Cortex of kidney (tissue), 1 donor: ENCODE results near the gene DDT.
"Not testable (repeated sequence)": the region's sequence is repeated elsewhere in the genome, so short reads cannot be mapped to it uniquely, and the experiment has no call there.

Experiments used
- DNase-seq: peaks from one replicate; lab custom pipeline; 2025; lab: John Stamatoyannopoulos, UW

Gene DDT

GRCh38 chr22:23989583-23990244, 15.5 kb upstream of the DDT start:
- not testable (repeated sequence) for DNase-seq

GRCh38 chr22:23986538-23987178, 12.4 kb upstream of the DDT start:
- not testable (repeated sequence) for DNase-seq

GRCh38 chr22:23986089-23986488, 11.8 kb upstream of the DDT start:
- DNase-seq = not testable (repeated sequence)

- DNase-seq = no peak
Observed at GRCh38 chr22:23984430-23984829, 10.2 kb upstream of the DDT start.

GRCh38 chr22:23980567-23980966, 6.3 kb upstream of the DDT start:
- DNase-seq = not testable (repeated sequence)

- not testable (repeated sequence) for DNase-seq
Observed at GRCh38 chr22:23979557-23980240, 5.5 kb upstream of the DDT start, which contains the start of gene GSTT2. Gene GSTT2 (plus strand): TSS chr22:23980134.

GRCh38 chr22:23977304-23977703, 3.1 kb upstream of the DDT start:
- DNase-seq = not testable (repeated sequence)

- DNase-seq = not testable (repeated sequence)
Observed at GRCh38 chr22:23974836-23975352, 653 bp upstream of the DDT start.

- not testable (repeated sequence) for DNase-seq
Observed at GRCh38 chr22:23971927-23972326, 2.3 kb downstream of the DDT start.

GRCh38 chr22:23970816-23971486, 3.3 kb downstream of the DDT start:
- DNase-seq = no peak

GRCh38 chr22:23970201-23970641, 4.0 kb downstream of the DDT start:
- no peak for DNase-seq

- DNase-seq = no peak
Observed at GRCh38 chr22:23969071-23969470, 5.2 kb downstream of the DDT start.

- DNase-seq = not testable (repeated sequence)
Observed at GRCh38 chr22:23966568-23966967, 7.7 kb downstream of the DDT start, which contains the start of gene DDTL. Gene DDTL (plus strand): TSS chr22:23966888. CDS start chr22:23966915, 27 bp downstream.

GRCh38 chr22:23966094-23966493, 8.1 kb downstream of the DDT start:
- DNase-seq = not testable (repeated sequence)

GRCh38 chr22:23961084-23961771, 13.0 kb downstream of the DDT start, which contains the start of gene GSTT2B:
Gene GSTT2B (minus strand): TSS chr22:23961195. CDS start chr22:23961131, 64 bp downstream.
- DNase-seq = not testable (repeated sequence)

GRCh38 chr22:23956301-23956900, 17.8 kb downstream of the DDT start:
- not testable (repeated sequence) for DNase-seq

- not testable (repeated sequence) for DNase-seq
Observed at GRCh38 chr22:23955886-23956285, 18.4 kb downstream of the DDT start.

- not testable (repeated sequence) for DNase-seq
Observed at GRCh38 chr22:23954991-23955305, 19.3 kb downstream of the DDT start.

- not testable (repeated sequence) for DNase-seq
Observed at GRCh38 chr22:23954193-23954990, 19.8 kb downstream of the DDT start.

GRCh38 chr22:23953485-23953884, 20.8 kb downstream of the DDT start:
- not testable (repeated sequence) for DNase-seq
